PFSK-1 (cell line): ENCODE measurements around the gene ARHGAP42.

ENCODE experiments used
- FOXP2 ChIP-seq: optimal IDR thresholded peaks from 2 replicates; pipeline ENCODE3; 2011; ENCODE audit warnings: borderline replicate concordance, control low read depth, inconsistent platforms; ENCODE audit not compliant: insufficient read depth; ENCODE audit errors: extremely low read length, extremely low read depth
- POLR2AphosphoS5 ChIP-seq: IDR thresholded peaks from 2 replicates; pipeline ENCODE4 v1.6.1; 2012; ENCODE audit warnings: low read depth, mild to moderate bottlenecking, control low read depth, low read length, moderate library complexity
- REST ChIP-seq, 2 experiments: IDR thresholded peaks; 2 replicates each; pipeline versions ENCODE4 v1.6.1 to v1.8.0; 2011 to 2012; ENCODE audit warnings: low read depth in 2 of 2, low read length in 2 of 2, control low read depth in 1 of 2, inconsistent platforms in 1 of 2, mild to moderate bottlenecking in 1 of 2, moderate library complexity in 1 of 2; ENCODE audit not compliant: insufficient read depth in 1 of 2
- SIN3A ChIP-seq: IDR thresholded peaks from 2 replicates; pipeline ENCODE4 v1.6.1; 2012; ENCODE audit warnings: mild to moderate bottlenecking, low read length, moderate library complexity, borderline replicate concordance; ENCODE audit not compliant: insufficient read depth
- TAF1 ChIP-seq: IDR thresholded peaks from 2 replicates; pipeline ENCODE4 v1.6.1; 2012; ENCODE audit warnings: low read length, control low read depth, borderline replicate concordance; ENCODE audit not compliant: insufficient read depth

The ARHGAP42 gene

GRCh38 chr11:100680070-100680469 is 7.0 kb upstream of the ARHGAP42 start:
- TF ChIP-seq REST (IDR thresholded peaks at IDR 0.05; ENCODE audit: insufficient read depth in 1 of 2, low read depth in 2 of 2, low read length in 2 of 2), result no peak
- no peak for TF ChIP-seq SIN3A

- TF ChIP-seq POLR2AphosphoS5, result no peak
- TF ChIP-seq FOXP2, result peak; percentile 96
- TF ChIP-seq TAF1, result peak; percentile 32; the same call in 1 of the 2 replicates
- peak in 1 of 2 experiments; percentile 70; a peak in 1 of 4 replicates for TF ChIP-seq REST (IDR thresholded peaks at IDR 0.05; ENCODE audit: insufficient read depth in 1 of 2, low read depth in 2 of 2, low read length in 2 of 2)
- TF ChIP-seq SIN3A, result peak; percentile 81; the same call in 1 of the 2 replicates
Measured at GRCh38 chr11:100681064-100681502, 6.0 kb upstream of the ARHGAP42 start.

- TF ChIP-seq FOXP2 (no peak), SIN3A (no peak), TAF1 (no peak)
Measured at GRCh38 chr11:100682247-100682969, 4.7 kb upstream of the ARHGAP42 start.

GRCh38 chr11:100683126-100683525 is 4.0 kb upstream of the ARHGAP42 start:
- TF ChIP-seq REST (IDR thresholded peaks at IDR 0.05; ENCODE audit: insufficient read depth in 1 of 2, low read depth in 2 of 2, low read length in 2 of 2), result no peak
- no peak for TF ChIP-seq SIN3A
- TF ChIP-seq TAF1, result no peak
- no peak for TF ChIP-seq FOXP2
- no peak for TF ChIP-seq POLR2AphosphoS5

GRCh38 chr11:100684101-100685065 is 2.7 kb upstream of the ARHGAP42 start:
- TF ChIP-seq POLR2AphosphoS5 (no peak), REST (IDR thresholded peaks at IDR 0.05; ENCODE audit: insufficient read depth in 1 of 2, low read depth in 2 of 2, low read length in 2 of 2) (no peak)
